B cell (primary cell): ENCODE measurements around the gene SLC35A5.

Experiments used
- EZH2 ChIP-seq: IDR thresholded peaks from 2 replicates; pipeline ENCODE4 v1.6.1; 2012; ENCODE audit warnings: borderline replicate concordance, low read depth, mild to moderate bottlenecking, moderate library complexity, low read length; ENCODE audit not compliant: insufficient read depth, poor library complexity, severe bottlenecking
- TF ChIP-seq, protein P1 (sequence below): fragments of 200-600 bp; IDR thresholded peaks from one replicate; pipeline ENCODE4 v1.8.0; 2022; ENCODE audit warnings: antibody characterized with exemption, mild to moderate bottlenecking

DNA sequence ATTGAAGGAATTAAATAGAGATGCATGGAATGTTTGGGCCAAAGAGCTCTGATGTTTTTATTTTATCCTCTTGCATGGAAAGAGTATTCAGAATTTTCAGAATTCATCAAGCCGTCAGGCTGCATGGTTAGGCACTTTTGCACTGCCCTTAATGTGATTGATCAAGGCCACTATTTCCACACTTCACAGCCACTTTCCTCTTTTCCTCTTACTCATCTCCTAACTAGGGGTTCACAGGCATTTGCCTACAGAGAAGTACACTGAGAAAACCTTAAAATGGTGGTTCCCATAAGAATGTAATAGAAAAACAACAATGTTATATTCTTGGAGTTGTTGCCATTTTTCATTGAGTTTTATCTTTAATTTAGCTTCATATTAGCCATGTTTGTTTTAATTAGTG is 10.9 kb downstream of the SLC35A5 start:
- TF ChIP-seq, protein P1, sequence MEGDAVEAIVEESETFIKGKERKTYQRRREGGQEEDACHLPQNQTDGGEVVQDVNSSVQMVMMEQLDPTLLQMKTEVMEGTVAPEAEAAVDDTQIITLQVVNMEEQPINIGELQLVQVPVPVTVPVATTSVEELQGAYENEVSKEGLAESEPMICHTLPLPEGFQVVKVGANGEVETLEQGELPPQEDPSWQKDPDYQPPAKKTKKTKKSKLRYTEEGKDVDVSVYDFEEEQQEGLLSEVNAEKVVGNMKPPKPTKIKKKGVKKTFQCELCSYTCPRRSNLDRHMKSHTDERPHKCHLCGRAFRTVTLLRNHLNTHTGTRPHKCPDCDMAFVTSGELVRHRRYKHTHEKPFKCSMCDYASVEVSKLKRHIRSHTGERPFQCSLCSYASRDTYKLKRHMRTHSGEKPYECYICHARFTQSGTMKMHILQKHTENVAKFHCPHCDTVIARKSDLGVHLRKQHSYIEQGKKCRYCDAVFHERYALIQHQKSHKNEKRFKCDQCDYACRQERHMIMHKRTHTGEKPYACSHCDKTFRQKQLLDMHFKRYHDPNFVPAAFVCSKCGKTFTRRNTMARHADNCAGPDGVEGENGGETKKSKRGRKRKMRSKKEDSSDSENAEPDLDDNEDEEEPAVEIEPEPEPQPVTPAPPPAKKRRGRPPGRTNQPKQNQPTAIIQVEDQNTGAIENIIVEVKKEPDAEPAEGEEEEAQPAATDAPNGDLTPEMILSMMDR = no peak
- TF ChIP-seq EZH2 = no peak
